HG03575 (cell line): ENCODE data around the gene IRX2.

Experiments used
- ATAC-seq: cut with Tn5 transposase; IDR thresholded peaks from one replicate; pipeline ENCODE4 v1.9.1; 2021; ENCODE audit not compliant: unreplicated experiment, insufficient number of reproducible peaks, low FRiP score; ENCODE audit errors: extremely low read depth

The IRX2 gene

GRCh38 chr5:2757563-2758351 is 6.3 kb upstream of the IRX2 start:
- ATAC-seq = no peak

- ATAC-seq = no peak
Measured at GRCh38 chr5:2756211-2757152, 5.0 kb upstream of the IRX2 start.

GRCh38 chr5:2755681-2756171 is 4.2 kb upstream of the IRX2 start:
- ATAC-seq = no peak

- ATAC-seq = no peak
Measured at GRCh38 chr5:2755076-2755680, 3.7 kb upstream of the IRX2 start.

GRCh38 chr5:2754581-2755075 is 3.2 kb upstream of the IRX2 start:
- ATAC-seq = no peak

- no peak for ATAC-seq
Measured at GRCh38 chr5:2753452-2754420, 2.3 kb upstream of the IRX2 start.

GRCh38 chr5:2752821-2753439 is 1.5 kb upstream of the IRX2 start:
- no peak for ATAC-seq

GRCh38 chr5:2752059-2752820 is 763 bp upstream of the IRX2 start:
- no peak for ATAC-seq

- ATAC-seq = no peak
Measured at GRCh38 chr5:2750758-2751464, 566 bp downstream of the IRX2 start.

- ATAC-seq = no peak
Measured at GRCh38 chr5:2750026-2750757, 1.3 kb downstream of the IRX2 start.

- ATAC-seq = no peak
Measured at GRCh38 chr5:2749514-2750025, 1.9 kb downstream of the IRX2 start.

GRCh38 chr5:2748861-2749513 is 2.5 kb downstream of the IRX2 start:
- no peak for ATAC-seq

- ATAC-seq = no peak
Measured at GRCh38 chr5:2748179-2748860, 3.2 kb downstream of the IRX2 start.

GRCh38 chr5:2747363-2748162 is 3.9 kb downstream of the IRX2 start:
- ATAC-seq = no peak
